ENCODE results near the gene MRPL4. TPM values are rescaled to one million over a fixed set of nuclear protein-coding genes. Genes with fewer than 3 reads are reported as not detected.

The MRPL4 gene
- total and polyA plus RNA-seq, 2 of the 13 experiments (the other 11 are each of a cell fraction or from before 2014, with no cell fraction given), result 40.6 to 42.5 TPM

DNA sequence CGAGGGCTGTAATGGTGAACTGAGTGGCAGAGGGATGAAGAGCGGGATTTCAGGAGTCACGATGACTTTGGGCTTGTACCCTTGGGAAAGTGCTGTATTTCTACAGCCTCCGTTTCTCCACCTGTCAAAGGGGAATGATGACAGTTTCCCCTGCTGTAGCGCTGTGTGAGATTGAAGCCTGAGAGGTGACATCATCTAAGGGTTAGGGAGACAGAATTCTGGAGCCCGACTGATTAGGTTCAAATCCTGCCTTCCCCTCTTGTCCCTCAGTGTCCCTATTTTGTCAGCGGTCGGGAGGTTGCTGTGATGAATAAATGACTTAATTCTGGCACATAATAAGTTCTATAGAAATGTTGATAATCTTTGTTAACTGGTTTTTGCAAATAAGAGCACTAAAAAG, 693 bp downstream of the MRPL4 start:
- Histone ChIP-seq H3K79me2 (ENCODE audit: insufficient read depth, low read length) (peaks cover 11% of the 10 kb centered on the region), H3K27ac (ENCODE audit: extremely low read length, insufficient read depth, low read length) (peak overlapping the region; percentile 80), H3K4me3 (replicated peaks in 1 of 3; ENCODE audit: insufficient read depth in 1 of 3, low read depth in 2 of 3, low read length in 3 of 3) (peak overlapping the region; percentile 64 to 93 (median 88)), H3K4me1 (ENCODE audit: insufficient read depth, low read length) (peaks cover 42% of the 10 kb centered on the region), H4K20me1 (ENCODE audit: insufficient read depth, low read length) (no peaks in the 10 kb centered on the region), H3K36me3 (replicated peaks in 1 of 2; ENCODE audit: control insufficient read depth in 1 of 2, insufficient read depth in 2 of 2, low read length in 2 of 2) (peaks cover 7 to 30% of the 10 kb centered on the region in 2 experiments; a peak in 4 of 5 replicates), H3K9ac (ENCODE audit: insufficient read depth, low read depth, low read length) (peak overlapping the region; percentile 85), H3K9me3 (ENCODE audit: low read length) (no peaks in the 10 kb centered on the region), H3K27me3 (ENCODE audit: control insufficient read depth in 1 of 2, insufficient read depth in 2 of 2, low read length in 2 of 2) (no peaks in the 10 kb centered on the region; a peak in 1 of 5 replicates), H2AFZ (ENCODE audit: low read length) (no peak overlapping the region), H3K4me2 (ENCODE audit: low read depth, low read length) (peak overlapping the region; percentile 98)
- 47% methylated on average over 4 of the region's 8 CpGs for WGBS (ENCODE audit: low lambda C conversion rate)
- POLR2A ChIA-PET, result interaction anchor here (1.2 to 1.6 kb wide), 3 partner anchors 12 to 82 kb away, joined by 3 to 4 read pairs (median 3); no protein-coding TSS in a partner anchor
- DNase-seq (ENCODE audit: low spot score) (no peak), ATAC-seq (no peak), FAIRE-seq (no peak)
- intact Hi-C loops (cut with micrococcal nuclease; ENCODE audit: unreplicated experiment) (loop anchor here (5.0 kb wide), 1 partner anchor 320 kb away; no protein-coding TSS in a partner anchor), in situ Hi-C loops (cut with HindIII; ENCODE audit: extremely low pct_ligation_motif_present, low pct_unique_long_range_greater_than_20kb) (no loop called here)
- TSS peak; percentile 73 for BruUV-seq (replicated peaks)
- TF ChIP-seq ATF7 (IDR thresholded peaks at IDR 0.05) (peak; percentile 34), ATF7 (CRISPR knock-in tag; IDR thresholded peaks at IDR 0.05) (no peak), CBFB (CRISPR knock-in tag; IDR thresholded peaks at IDR 0.05) (peak; percentile 7; the same call in 1 of the 2 replicates), RBM22 (optimal IDR thresholded peaks at IDR 0.05; ENCODE audit: low read length) (no peak)
- TF ChIP-seq, protein P1, sequence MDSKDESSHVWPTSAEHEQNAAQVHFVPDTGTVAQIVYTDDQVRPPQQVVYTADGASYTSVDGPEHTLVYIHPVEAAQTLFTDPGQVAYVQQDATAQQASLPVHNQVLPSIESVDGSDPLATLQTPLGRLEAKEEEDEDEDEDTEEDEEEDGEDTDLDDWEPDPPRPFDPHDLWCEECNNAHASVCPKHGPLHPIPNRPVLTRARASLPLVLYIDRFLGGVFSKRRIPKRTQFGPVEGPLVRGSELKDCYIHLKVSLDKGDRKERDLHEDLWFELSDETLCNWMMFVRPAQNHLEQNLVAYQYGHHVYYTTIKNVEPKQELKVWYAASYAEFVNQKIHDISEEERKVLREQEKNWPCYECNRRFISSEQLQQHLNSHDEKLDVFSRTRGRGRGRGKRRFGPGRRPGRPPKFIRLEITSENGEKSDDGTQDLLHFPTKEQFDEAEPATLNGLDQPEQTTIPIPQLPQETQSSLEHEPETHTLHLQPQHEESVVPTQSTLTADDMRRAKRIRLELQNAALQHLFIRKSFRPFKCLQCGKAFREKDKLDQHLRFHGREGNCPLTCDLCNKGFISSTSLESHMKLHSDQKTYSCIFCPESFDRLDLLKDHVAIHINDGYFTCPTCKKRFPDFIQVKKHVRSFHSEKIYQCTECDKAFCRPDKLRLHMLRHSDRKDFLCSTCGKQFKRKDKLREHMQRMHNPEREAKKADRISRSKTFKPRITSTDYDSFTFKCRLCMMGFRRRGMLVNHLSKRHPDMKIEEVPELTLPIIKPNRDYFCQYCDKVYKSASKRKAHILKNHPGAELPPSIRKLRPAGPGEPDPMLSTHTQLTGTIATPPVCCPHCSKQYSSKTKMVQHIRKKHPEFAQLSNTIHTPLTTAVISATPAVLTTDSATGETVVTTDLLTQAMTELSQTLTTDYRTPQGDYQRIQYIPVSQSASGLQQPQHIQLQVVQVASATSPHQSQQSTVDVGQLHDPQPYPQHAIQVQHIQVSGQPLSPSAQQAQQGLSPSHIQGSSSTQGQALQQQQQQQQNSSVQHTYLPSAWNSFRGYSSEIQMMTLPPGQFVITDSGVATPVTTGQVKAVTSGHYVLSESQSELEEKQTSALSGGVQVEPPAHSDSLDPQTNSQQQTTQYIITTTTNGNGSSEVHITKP (CRISPR knock-in tag; IDR thresholded peaks at IDR 0.05; ENCODE audit: low read depth), result no peak
- CTCF ChIA-PET (ENCODE audit: low intra/inter-chr PET ratio, low total read pairs), result no interaction called here

Measured in HepG2 (cell line).